Upper lobe of left lung (tissue), 6 donors: Measurements from ENCODE around the gene CHST11. TPM values are rescaled to one million over a fixed set of nuclear protein-coding genes. Genes with fewer than 3 reads are reported as not detected.

Experiments
- ATAC-seq, 2 donors: fragments of 200-7000 bp; cut with Tn5 transposase; one replicate each; pipeline ENCODE4 v1.9.1; 2022; ENCODE audit warnings: mild to moderate bottlenecking in 2 of 2, moderate library complexity in 2 of 2; ENCODE audit not compliant: low FRiP score in 2 of 2
- DNase-seq, 2 donors: peaks; one replicate each; pipeline ENCODE4 v3.0.0-alpha.2; 2019 to 2020
- H3K27ac ChIP-seq, 4 donors: fragments of 200-600 bp; sonication (generic); one replicate each; pipeline ENCODE4 v1.5.1; 2016 to 2019
- H3K27me3 ChIP-seq, 4 donors: fragments of 200-600 bp; sonication (generic); one replicate each; pipeline ENCODE4 v1.5.1; 2017 to 2019
- H3K36me3 ChIP-seq, 4 donors: fragments of 200-600 bp; sonication (generic); one replicate each; pipeline ENCODE4 v1.5.1; 2016 to 2019
- H3K4me1 ChIP-seq, 4 donors: fragments of 200-600 bp; sonication (generic); one replicate each; pipeline ENCODE4 v1.5.1; 2018 to 2019
- H3K4me3 ChIP-seq, 4 donors: fragments of 200-600 bp; sonication (generic); one replicate each; pipeline ENCODE4 v1.5.1; 2017 to 2019; ENCODE audit warnings: mild to moderate bottlenecking in 2 of 4, moderate library complexity in 1 of 4
- H3K9me3 ChIP-seq, 4 donors: fragments of 200-600 bp; sonication (generic); one replicate each; pipeline ENCODE4 v1.5.1; 2018 to 2019
- EP300 ChIP-seq, 4 donors: sonication (generic); formaldehyde crosslinking; IDR thresholded peaks; one replicate each; pipeline ENCODE4 v1.5.1; 2017; ENCODE audit warnings: antibody characterized with exemption in 4 of 4, control low read depth in 2 of 4
- POLR2A ChIP-seq, 4 donors: fragments of 450-650 bp; IDR thresholded peaks; one replicate each; pipeline ENCODE4 v1.5.1; 2016 to 2017; ENCODE audit warnings: antibody characterized with exemption in 4 of 4, mild to moderate bottlenecking in 2 of 4
- POLR2AphosphoS5 ChIP-seq, 2 donors: sonication (generic); formaldehyde crosslinking; IDR thresholded peaks; one replicate each; pipeline ENCODE4 v1.5.1; 2017; ENCODE audit warnings: antibody characterized with exemption in 2 of 2
- WGBS, 2 donors: methylation state at CpG; one replicate each; pipeline ENCODE4 v1.1.5; 2017 to 2018; 5-methylcytosine and 5-hydroxymethylcytosine counted together
- total RNA-seq, 6 donors: library from RNA; depleted of rRNA in 4 of 6; stranded (reverse); fragments of >200 nt in 4 of 6; gene quantifications; one replicate each; pipeline versions ENCODE4 v1.1.0 to v1.2.1, GENCODE V29; 2016 to 2021
- TF ChIP-seq, protein P1 (sequence below), 6 experiments: fragments of 450-650 bp in 4 of 6; fragments of 200-600 bp in 2 of 6; sonication (generic) in 2 of 6; IDR thresholded peaks; one replicate each; pipeline ENCODE4 v1.5.1; 2016 to 2019; ENCODE audit warnings: antibody characterized with exemption in 6 of 6
- donor health status: DM: no; HTN: no; CAD: no; lungs with moderate emphysema.
- donor health status: DM: no; HTN: yes; CAD: no; lungs with severe emphysema.

Gene CHST11
- total RNA-seq, 6 donors from 2014 or later = 40.4 to 234 (median 58.4) TPM

- Histone ChIP-seq H3K36me3 (no peaks in the 10 kb centered on the region), H3K27me3 (no peaks in the 10 kb centered on the region), H3K4me1 (peaks cover 2 to 4% (median 3%) of the 10 kb centered on the region in 4 donors), H3K27ac (peak overlapping the region in 2 of 4 donors; percentile 35 to 51), H3K9me3 (peaks cover 0 to 9% (median 0%) of the 10 kb centered on the region in 4 donors), H3K4me3 (no peak overlapping the region)
- WGBS, 2 donors = 72 to 85% methylated on average over 3 of the region's 3 CpGs
- DNase-seq (no peak), ATAC-seq (no peak)
- TF ChIP-seq POLR2AphosphoS5 (IDR thresholded peaks at IDR 0.05) (no peak), POLR2A (IDR thresholded peaks at IDR 0.05) (no peak), EP300 (IDR thresholded peaks at IDR 0.05) (peak in 1 of 4 donors; percentile 26)
Measured at GRCh38 chr12:104638851-104639240, 182.1 kb downstream of the CHST11 start.

- peaks cover 11 to 18% (median 12%) of the 10 kb centered on the region in 4 donors for H3K4me1 ChIP-seq
- H3K27me3 ChIP-seq = no peaks in the 10 kb centered on the region
- DNase-seq (no peak), ATAC-seq (no peak)
- H3K4me3 ChIP-seq = no peak overlapping the region
- WGBS, 2 donors = 96 to 100% methylated on average over 1 of the region's 1 CpG
- no peaks in the 10 kb centered on the region for H3K36me3 ChIP-seq
- peak overlapping the region in 2 of 4 donors; percentile 47 to 77 for H3K27ac ChIP-seq
- TF ChIP-seq EP300 (IDR thresholded peaks at IDR 0.05) (no peak), POLR2AphosphoS5 (IDR thresholded peaks at IDR 0.05) (no peak), POLR2A (IDR thresholded peaks at IDR 0.05) (no peak)
- TF ChIP-seq, protein P1, sequence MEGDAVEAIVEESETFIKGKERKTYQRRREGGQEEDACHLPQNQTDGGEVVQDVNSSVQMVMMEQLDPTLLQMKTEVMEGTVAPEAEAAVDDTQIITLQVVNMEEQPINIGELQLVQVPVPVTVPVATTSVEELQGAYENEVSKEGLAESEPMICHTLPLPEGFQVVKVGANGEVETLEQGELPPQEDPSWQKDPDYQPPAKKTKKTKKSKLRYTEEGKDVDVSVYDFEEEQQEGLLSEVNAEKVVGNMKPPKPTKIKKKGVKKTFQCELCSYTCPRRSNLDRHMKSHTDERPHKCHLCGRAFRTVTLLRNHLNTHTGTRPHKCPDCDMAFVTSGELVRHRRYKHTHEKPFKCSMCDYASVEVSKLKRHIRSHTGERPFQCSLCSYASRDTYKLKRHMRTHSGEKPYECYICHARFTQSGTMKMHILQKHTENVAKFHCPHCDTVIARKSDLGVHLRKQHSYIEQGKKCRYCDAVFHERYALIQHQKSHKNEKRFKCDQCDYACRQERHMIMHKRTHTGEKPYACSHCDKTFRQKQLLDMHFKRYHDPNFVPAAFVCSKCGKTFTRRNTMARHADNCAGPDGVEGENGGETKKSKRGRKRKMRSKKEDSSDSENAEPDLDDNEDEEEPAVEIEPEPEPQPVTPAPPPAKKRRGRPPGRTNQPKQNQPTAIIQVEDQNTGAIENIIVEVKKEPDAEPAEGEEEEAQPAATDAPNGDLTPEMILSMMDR (IDR thresholded peaks at IDR 0.05) = no peak
- H3K9me3 ChIP-seq = peaks cover 0 to 9% (median 0%) of the 10 kb centered on the region in 4 donors
Measured at GRCh38 chr12:104640956-104641355, 184.2 kb downstream of the CHST11 start.

DNA sequence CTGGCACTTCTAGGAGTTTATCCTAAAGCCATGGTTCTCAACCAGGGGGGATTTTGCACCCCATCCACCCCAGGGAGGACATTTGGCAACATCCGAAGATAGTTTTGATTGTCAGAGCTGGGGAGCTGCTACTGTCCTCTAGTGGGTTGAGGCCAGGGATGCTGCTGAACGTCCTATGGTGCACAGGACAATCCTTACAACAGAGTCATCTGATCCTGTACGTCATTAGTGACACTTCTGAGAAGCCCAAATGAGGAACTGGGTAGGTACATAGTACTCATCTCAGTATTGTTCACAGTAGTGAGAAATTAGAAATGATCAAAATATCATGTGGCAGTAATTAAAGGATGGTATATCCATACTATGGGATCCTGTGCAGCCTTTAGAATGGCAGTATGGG, 185.1 kb downstream of the CHST11 start:
- Histone ChIP-seq H3K27ac (peak overlapping the region in 3 of 4 donors; percentile 47 to 77 (median 76)), H3K4me3 (no peak overlapping the region), H3K4me1 (peaks cover 10 to 18% (median 12%) of the 10 kb centered on the region in 4 donors), H3K27me3 (no peaks in the 10 kb centered on the region), H3K9me3 (peaks cover 0 to 9% (median 0%) of the 10 kb centered on the region in 4 donors), H3K36me3 (peaks cover 0 to 3% (median 0%) of the 10 kb centered on the region in 4 donors)
- WGBS, 2 donors = 56 to 86% methylated on average over 1 to 3 of the region's 3 CpGs
- ATAC-seq = peak; percentile 74 to 78
- DNase-seq = peak in 1 of 2 donors; percentile 71
- TF ChIP-seq, protein P1 (IDR thresholded peaks at IDR 0.05) = peak in 1 of 6 experiments; percentile 4
- TF ChIP-seq EP300 (IDR thresholded peaks at IDR 0.05) = peak; percentile 36 to 86 (median 82)
- peak in 1 of 2 donors; percentile 68 for TF ChIP-seq POLR2AphosphoS5 (IDR thresholded peaks at IDR 0.05)
- TF ChIP-seq POLR2A (IDR thresholded peaks at IDR 0.05) = peak in 1 of 4 donors; percentile 42

DNA sequence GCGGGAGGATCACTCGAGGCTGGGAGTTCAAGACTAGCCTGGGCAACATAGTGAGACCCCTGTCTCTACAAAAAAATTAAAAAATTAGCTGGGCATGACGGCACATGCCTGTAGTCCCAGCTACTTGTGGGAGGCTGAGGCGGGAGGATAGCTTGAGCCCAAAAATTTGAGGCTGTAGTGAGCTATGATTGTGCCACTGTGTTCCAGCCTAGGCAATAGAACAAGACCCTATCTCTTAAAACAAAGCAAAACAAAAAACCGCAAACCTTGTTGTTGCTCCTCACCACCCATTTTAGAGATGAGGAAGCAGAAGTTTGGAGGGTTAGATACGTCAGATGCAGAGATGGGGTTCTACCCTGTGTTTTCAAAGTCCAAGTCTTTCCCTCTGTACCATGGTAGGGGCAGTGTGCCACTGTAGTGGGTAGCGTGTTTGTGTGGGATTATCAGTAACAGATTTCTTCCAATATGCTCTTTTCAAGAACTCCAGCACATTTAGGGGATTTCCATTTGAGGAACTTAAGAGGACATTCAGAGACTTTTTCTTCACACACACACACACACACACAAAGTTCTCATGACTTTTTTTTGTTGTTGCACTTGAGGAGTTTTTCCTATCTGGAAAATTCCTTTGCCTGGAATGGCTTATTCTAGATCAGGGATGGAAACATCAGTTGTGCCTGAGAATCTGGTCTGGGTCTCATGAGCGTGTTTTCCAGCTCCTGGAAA, 186.5 kb downstream of the CHST11 start:
- H3K27ac ChIP-seq = peak overlapping the region; percentile 73 to 83 (median 76)
- H3K4me3 ChIP-seq = no peak overlapping the region
- H3K27me3 ChIP-seq = no peaks in the 10 kb centered on the region
- H3K36me3 ChIP-seq = peaks cover 0 to 5% (median 0%) of the 10 kb centered on the region in 4 donors
- TF ChIP-seq POLR2AphosphoS5 (IDR thresholded peaks at IDR 0.05) (peak in 1 of 2 donors; percentile 30), POLR2A (IDR thresholded peaks at IDR 0.05) (peak in 1 of 4 donors; percentile 20), EP300 (IDR thresholded peaks at IDR 0.05) (no peak)
- peaks cover 0 to 9% (median 0%) of the 10 kb centered on the region in 4 donors for H3K9me3 ChIP-seq
- ATAC-seq (peak in 1 of 2 donors; percentile 69), DNase-seq (no peak)
- peaks cover 10 to 18% (median 12%) of the 10 kb centered on the region in 4 donors for H3K4me1 ChIP-seq
- 77 to 86% methylated on average over 8 of the region's 8 CpGs for whole genome bisulfite sequencing, 2 donors

GRCh38 chr12:104643819-104644669, 187.3 kb downstream of the CHST11 start:
- no peak overlapping the region for H3K4me3 ChIP-seq
- no peaks in the 10 kb centered on the region for H3K27me3 ChIP-seq
- peak overlapping the region; percentile 73 to 83 (median 76) for H3K27ac ChIP-seq
- ATAC-seq (peak; percentile 69 to 77), DNase-seq (peak; percentile 53 to 58)
- H3K4me1 ChIP-seq = peaks cover 10 to 26% (median 14%) of the 10 kb centered on the region in 4 donors
- TF ChIP-seq POLR2AphosphoS5 (IDR thresholded peaks at IDR 0.05) (no peak), POLR2A (IDR thresholded peaks at IDR 0.05) (peak in 1 of 4 donors; percentile 23)
- H3K36me3 ChIP-seq = peaks cover 0 to 5% (median 0%) of the 10 kb centered on the region in 4 donors
- H3K9me3 ChIP-seq = peaks cover 0 to 9% (median 0%) of the 10 kb centered on the region in 4 donors
- WGBS, 2 donors = 53 to 68% methylated on average over 12 of the region's 12 CpGs
